Dedifferentiated amniotic fluid mesenchymal stem cell (primary cell): ENCODE data around the gene GLG1.
"Not testable (repeated sequence)": the region's sequence is repeated elsewhere in the genome, so short reads cannot be mapped to it uniquely, and the experiment has no call there.

ENCODE experiments used
- DNase-seq: peaks from one replicate; pipeline ENCODE4 v3.0.0-alpha.2; 2016; ENCODE audit errors: extremely low spot score

GLG1 gene

GRCh38 chr16:74447578-74447977 is 159.3 kb downstream of the GLG1 start:
- no peak for DNase-seq

- DNase-seq, result no peak
Observed at GRCh38 chr16:74446866-74447265, 160.0 kb downstream of the GLG1 start.

- not testable (repeated sequence) for DNase-seq
Observed at GRCh38 chr16:74443624-74444346, 163.1 kb downstream of the GLG1 start.

- no peak for DNase-seq
Observed at GRCh38 chr16:74439685-74440084, 167.2 kb downstream of the GLG1 start.

GRCh38 chr16:74438492-74438979 is 168.4 kb downstream of the GLG1 start:
- DNase-seq, result no peak

GRCh38 chr16:74431516-74431915 is 175.4 kb downstream of the GLG1 start:
- no peak for DNase-seq

GRCh38 chr16:74430036-74430712 is 176.7 kb downstream of the GLG1 start:
- not testable (repeated sequence) for DNase-seq

- DNase-seq, result not testable (repeated sequence)
Observed at GRCh38 chr16:74428493-74428892, 178.4 kb downstream of the GLG1 start.

GRCh38 chr16:74425751-74426150 is 181.2 kb downstream of the GLG1 start:
- not testable (repeated sequence) for DNase-seq

GRCh38 chr16:74423721-74424120 is 183.2 kb downstream of the GLG1 start:
- DNase-seq, result not testable (repeated sequence)

- DNase-seq, result not testable (repeated sequence)
Observed at GRCh38 chr16:74422086-74422485, 184.8 kb downstream of the GLG1 start.

GRCh38 chr16:74421482-74421785 is 185.5 kb downstream of the GLG1 start:
- DNase-seq, result not testable (repeated sequence)

GRCh38 chr16:74420612-74421481 is 186.1 kb downstream of the GLG1 start, which contains the start of gene CLEC18B:
Gene CLEC18B (minus strand): TSS chr16:74421478. CDS start chr16:74421270, 208 bp downstream.
- not testable (repeated sequence) for DNase-seq

GRCh38 chr16:74419811-74420210 is 187.1 kb downstream of the GLG1 start:
- DNase-seq, result not testable (repeated sequence)

GRCh38 chr16:74417897-74418296 is 189.0 kb downstream of the GLG1 start:
- not testable (repeated sequence) for DNase-seq

- DNase-seq, result not testable (repeated sequence)
Observed at GRCh38 chr16:74413920-74414319, 193.0 kb downstream of the GLG1 start.

GRCh38 chr16:74413485-74413884 is 193.4 kb downstream of the GLG1 start:
- DNase-seq, result not testable (repeated sequence)

- not testable (repeated sequence) for DNase-seq
Observed at GRCh38 chr16:74412775-74413390, 194.0 kb downstream of the GLG1 start.

- DNase-seq, result not testable (repeated sequence)
Observed at GRCh38 chr16:74412138-74412774, 194.7 kb downstream of the GLG1 start.

GRCh38 chr16:74410981-74411380 is 195.9 kb downstream of the GLG1 start:
- DNase-seq, result not testable (repeated sequence)
